CD4-positive, alpha-beta T cell treated with Interleukin-15 for 1 hour (primary cell): Measurements from ENCODE around the gene IL33.

Experiments used
- DNase-seq: peaks from one replicate; pipeline ENCODE4 v3.0.0-alpha.2; 2020

IL33 gene

DNA sequence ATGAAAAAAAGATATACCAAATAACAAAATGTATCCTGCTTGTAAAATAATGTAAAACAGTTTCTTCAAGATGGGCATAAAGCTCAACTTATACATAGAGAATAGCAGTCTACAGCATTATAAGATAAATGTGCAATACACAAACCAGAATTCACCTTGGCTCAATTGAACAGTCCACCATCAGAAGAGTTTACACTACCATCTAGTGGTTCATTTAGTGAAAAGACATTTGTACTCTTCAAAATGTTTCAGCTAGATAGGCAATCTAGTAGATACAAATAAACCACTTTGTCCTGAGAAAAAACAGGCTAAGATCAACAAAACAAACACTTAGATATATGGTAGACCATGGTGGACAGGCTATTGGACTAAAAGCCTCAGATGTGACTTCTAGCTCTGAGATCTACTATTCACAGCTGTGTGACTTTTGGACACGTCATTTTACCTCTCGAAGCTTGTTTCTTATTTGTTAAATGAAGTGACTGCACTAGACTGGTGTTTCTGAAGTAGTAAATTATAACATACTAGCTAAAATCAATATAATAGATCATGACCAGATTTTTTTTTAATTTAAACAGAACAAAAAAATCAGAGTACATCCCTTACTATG is 90.5 kb downstream of the IL33 start:
- no peak for DNase-seq
